SJSA1 (cell line): ENCODE data around the gene NUTF2. TPM values are rescaled to one million over a fixed set of nuclear protein-coding genes. Genes with fewer than 3 reads are reported as not detected.
A peak's percentile ranks its signal among the peaks of the same experiment; 100 is the strongest.

Source experiments
- DNase-seq, 2 experiments: peaks; one replicate each; pipeline ENCODE4 v3.0.0-alpha.2; 2015 to 2020; ENCODE audit warnings: low spot score in 2 of 2, low read depth in 1 of 2
- H3K27ac ChIP-seq: fragments of 250-450 bp; sonication (Bioruptor Pico); 2 replicates; pipeline ENCODE4 v1.5.1; 2020; ENCODE audit warnings: mild to moderate bottlenecking, moderate library complexity
- H3K27me3 ChIP-seq: fragments of 250-450 bp; sonication (Bioruptor Pico); replicated peaks from 2 replicates; pipeline ENCODE4 v1.5.1; 2020; ENCODE audit warnings: mild to moderate bottlenecking, moderate library complexity
- H3K36me3 ChIP-seq: fragments of 250-450 bp; sonication (Bioruptor Pico); 2 replicates; pipeline ENCODE4 v1.5.1; 2020; ENCODE audit warnings: mild to moderate bottlenecking
- H3K4me1 ChIP-seq: fragments of 250-450 bp; sonication (Bioruptor Pico); replicated peaks from 2 replicates; pipeline ENCODE4 v1.6.1; 2021; ENCODE audit warnings: mild to moderate bottlenecking
- H3K4me3 ChIP-seq: fragments of 250-450 bp; sonication (Bioruptor Pico); 2 replicates; pipeline ENCODE4 v1.5.1; 2020; ENCODE audit warnings: mild to moderate bottlenecking
- H3K9me3 ChIP-seq: fragments of 250-450 bp; sonication (Bioruptor Pico); replicated peaks from 2 replicates; pipeline ENCODE4 v1.5.1; 2020; ENCODE audit warnings: mild to moderate bottlenecking
- total RNA-seq: library from RNA; depleted of rRNA; stranded (reverse); fragments of >200 nt; shearing (Covaris generic); gene quantifications from 2 replicates; pipeline ENCODE4 v1.2.3, GENCODE V29; 2014

The NUTF2 gene
- total RNA-seq, 1 experiment from 2014 or later = 101 TPM

- Histone ChIP-seq H3K27me3 (no peaks in the 10 kb centered on the region), H3K36me3 (peaks cover 91% of the 10 kb centered on the region), H3K27ac (no peak overlapping the region), H3K4me3 (no peak overlapping the region), H3K9me3 (no peaks in the 10 kb centered on the region), H3K4me1 (peaks cover 8% of the 10 kb centered on the region)
- DNase-seq = no peak
Observed at GRCh38 chr16:67878846-67879245, 32.1 kb downstream of the NUTF2 start.

DNA sequence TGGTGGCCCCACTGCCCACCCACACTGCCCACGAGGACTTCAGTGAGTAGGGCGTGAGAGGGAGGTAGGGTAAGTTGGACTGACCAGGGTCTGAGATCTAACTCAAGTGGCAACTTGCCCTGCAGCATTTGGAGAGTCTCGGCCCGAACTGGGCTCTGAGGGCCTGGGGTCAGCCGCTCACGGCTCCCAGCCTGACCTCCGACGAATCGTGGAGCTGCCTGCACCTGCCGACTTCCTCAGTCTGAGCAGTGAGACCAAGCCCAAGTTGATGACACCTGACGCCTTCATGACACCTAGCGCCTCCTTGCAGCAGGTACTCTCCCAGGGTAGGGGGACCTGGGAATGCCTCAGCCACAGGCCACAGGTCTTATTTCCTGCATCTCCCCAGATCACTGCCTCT is 32.7 kb downstream of the NUTF2 start:
- Histone ChIP-seq H3K4me1 (peaks cover 2% of the 10 kb centered on the region), H3K36me3 (peaks cover 97% of the 10 kb centered on the region), H3K27ac (no peak overlapping the region), H3K9me3 (no peaks in the 10 kb centered on the region), H3K27me3 (no peaks in the 10 kb centered on the region), H3K4me3 (no peak overlapping the region)
- DNase-seq = no peak

- DNase-seq = no peak
- no peaks in the 10 kb centered on the region for H3K9me3 ChIP-seq
- no peaks in the 10 kb centered on the region for H3K27me3 ChIP-seq
- peaks cover 100% of the 10 kb centered on the region for H3K36me3 ChIP-seq
- no peak overlapping the region for H3K27ac ChIP-seq
- H3K4me1 ChIP-seq = no peaks in the 10 kb centered on the region
- no peak overlapping the region for H3K4me3 ChIP-seq
Observed at GRCh38 chr16:67879936-67880335, 33.2 kb downstream of the NUTF2 start.

GRCh38 chr16:67880584-67880983 is 33.9 kb downstream of the NUTF2 start:
- Histone ChIP-seq H3K27me3 (no peaks in the 10 kb centered on the region), H3K36me3 (peaks cover 99% of the 10 kb centered on the region), H3K4me3 (no peak overlapping the region), H3K4me1 (no peaks in the 10 kb centered on the region), H3K27ac (no peak overlapping the region), H3K9me3 (no peaks in the 10 kb centered on the region)
- DNase-seq = no peak

- Histone ChIP-seq H3K4me3 (no peak overlapping the region), H3K27ac (no peak overlapping the region), H3K27me3 (no peaks in the 10 kb centered on the region), H3K9me3 (no peaks in the 10 kb centered on the region), H3K4me1 (no peaks in the 10 kb centered on the region), H3K36me3 (peaks cover 94% of the 10 kb centered on the region)
- no peak for DNase-seq
Observed at GRCh38 chr16:67881621-67882161, 35.0 kb downstream of the NUTF2 start.

DNA sequence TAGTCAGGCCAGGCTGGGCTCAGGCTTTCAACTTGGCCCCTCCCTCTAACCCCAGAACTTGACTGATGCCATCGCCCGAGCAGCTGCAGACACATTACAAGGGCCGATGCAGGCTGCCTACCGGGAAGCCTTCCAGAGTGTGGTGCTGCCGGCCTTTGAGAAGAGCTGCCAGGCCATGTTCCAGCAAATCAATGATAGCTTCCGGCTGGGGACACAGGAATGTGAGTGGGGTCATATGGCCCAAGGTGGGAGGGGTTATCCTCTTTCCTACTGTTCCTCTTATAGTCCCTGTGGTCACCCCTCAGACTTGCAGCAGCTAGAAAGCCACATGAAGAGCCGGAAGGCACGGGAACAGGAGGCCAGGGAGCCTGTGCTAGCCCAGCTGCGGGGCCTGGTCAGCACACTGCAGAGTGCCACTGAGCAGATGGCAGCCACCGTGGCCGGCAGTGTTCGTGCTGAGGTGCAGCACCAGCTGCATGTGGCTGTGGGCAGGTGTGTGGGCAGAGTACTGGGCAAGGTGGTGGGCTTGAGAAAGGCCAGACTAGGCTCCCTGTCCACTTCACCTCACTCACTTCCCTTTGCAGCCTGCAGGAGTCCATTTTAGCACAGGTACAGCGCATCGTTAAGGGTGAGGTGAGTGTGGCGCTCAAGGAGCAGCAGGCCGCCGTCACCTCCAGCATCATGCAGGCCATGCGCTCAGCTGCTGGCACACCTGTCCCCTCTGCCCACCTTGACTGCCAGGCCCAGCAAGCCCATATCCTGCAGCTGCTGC is 35.8 kb downstream of the NUTF2 start:
- no peaks in the 10 kb centered on the region for H3K4me1 ChIP-seq
- no peak for DNase-seq
- no peaks in the 10 kb centered on the region for H3K27me3 ChIP-seq
- no peak overlapping the region for H3K27ac ChIP-seq
- H3K9me3 ChIP-seq = no peaks in the 10 kb centered on the region
- H3K36me3 ChIP-seq = peaks cover 86% of the 10 kb centered on the region
- no peak overlapping the region for H3K4me3 ChIP-seq

DNA sequence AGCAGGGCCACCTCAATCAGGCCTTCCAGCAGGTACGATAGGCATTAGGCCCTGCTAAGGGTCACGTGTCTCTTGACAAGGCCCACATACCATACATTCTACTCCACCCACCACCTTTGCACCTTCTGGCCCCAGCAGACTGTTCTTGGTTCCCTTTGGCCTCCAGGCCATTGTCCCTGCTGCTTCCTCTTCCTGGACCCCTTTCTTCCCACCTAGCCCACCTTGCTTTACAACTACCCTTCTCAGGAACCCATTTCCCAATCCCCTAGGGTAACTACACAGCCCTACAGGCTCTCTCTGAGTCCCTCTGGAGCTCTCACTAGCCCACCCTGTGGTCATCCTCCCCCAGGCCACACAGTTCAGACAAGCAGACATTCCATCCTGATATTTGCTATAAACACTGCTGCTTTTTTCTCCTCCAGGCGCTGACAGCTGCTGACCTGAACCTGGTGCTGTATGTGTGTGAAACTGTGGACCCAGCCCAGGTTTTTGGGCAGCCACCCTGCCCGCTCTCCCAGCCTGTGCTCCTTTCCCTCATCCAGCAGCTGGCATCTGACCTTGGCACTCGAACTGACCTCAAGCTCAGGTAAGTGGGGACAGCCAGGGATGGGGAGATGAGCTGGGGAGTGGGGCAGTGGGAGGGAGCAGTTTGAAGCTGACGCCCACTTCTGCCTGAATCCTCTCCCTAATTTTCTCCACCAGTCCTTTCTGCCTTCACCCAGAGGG is 36.6 kb downstream of the NUTF2 start:
- no peak overlapping the region for H3K27ac ChIP-seq
- no peak overlapping the region for H3K4me3 ChIP-seq
- no peaks in the 10 kb centered on the region for H3K27me3 ChIP-seq
- no peaks in the 10 kb centered on the region for H3K9me3 ChIP-seq
- peaks cover 78% of the 10 kb centered on the region for H3K36me3 ChIP-seq
- H3K4me1 ChIP-seq = no peaks in the 10 kb centered on the region
- DNase-seq = no peak

DNA sequence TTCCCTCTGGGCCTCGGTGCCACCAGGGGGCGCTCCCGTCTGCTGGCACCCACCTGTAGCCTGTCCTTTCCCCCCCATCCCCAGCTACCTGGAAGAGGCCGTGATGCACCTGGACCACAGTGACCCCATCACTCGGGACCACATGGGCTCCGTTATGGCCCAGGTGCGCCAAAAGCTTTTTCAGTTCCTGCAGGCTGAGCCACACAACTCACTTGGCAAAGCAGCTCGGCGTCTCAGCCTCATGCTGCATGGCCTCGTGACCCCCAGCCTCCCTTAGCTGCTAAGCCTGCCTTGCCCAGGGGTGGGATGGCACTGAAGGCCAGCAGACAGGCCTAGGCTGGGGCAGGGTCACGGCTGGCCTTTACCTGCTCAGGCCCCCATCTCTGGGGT is 37.1 kb downstream of the NUTF2 start:
- Histone ChIP-seq H3K27me3 (no peaks in the 10 kb centered on the region), H3K4me3 (no peak overlapping the region), H3K4me1 (no peaks in the 10 kb centered on the region), H3K36me3 (peaks cover 73% of the 10 kb centered on the region), H3K9me3 (no peaks in the 10 kb centered on the region), H3K27ac (no peak overlapping the region)
- peak; percentile 37 to 63 for DNase-seq

- Histone ChIP-seq H3K9me3 (no peaks in the 10 kb centered on the region), H3K4me3 (no peak within 1 kb of the TSS), H3K27me3 (no peaks in the 10 kb centered on the region), H3K27ac (no peak within 1 kb of the TSS), H3K36me3 (peaks cover 64% of the 10 kb centered on the region), H3K4me1 (no peaks in the 10 kb centered on the region)
- no peak for DNase-seq
Observed at GRCh38 chr16:67884684-67885083, 38.0 kb downstream of the NUTF2 start, which contains the start of gene NRN1L. Gene NRN1L, plus strand, starts transcription at chr16:67884885. Its CDS starts 19 bp downstream, at chr16:67884904.

GRCh38 chr16:67885545-67885944 is 38.8 kb downstream of the NUTF2 start:
- Histone ChIP-seq H3K36me3 (peaks cover 56% of the 10 kb centered on the region), H3K27ac (no peak overlapping the region), H3K4me3 (no peak overlapping the region), H3K4me1 (no peaks in the 10 kb centered on the region), H3K27me3 (no peaks in the 10 kb centered on the region), H3K9me3 (no peaks in the 10 kb centered on the region)
- DNase-seq = no peak

- H3K36me3 ChIP-seq = peaks cover 52% of the 10 kb centered on the region
- no peaks in the 10 kb centered on the region for H3K4me1 ChIP-seq
- H3K9me3 ChIP-seq = no peaks in the 10 kb centered on the region
- no peak for DNase-seq
- no peaks in the 10 kb centered on the region for H3K27me3 ChIP-seq
- H3K27ac ChIP-seq = no peak overlapping the region
- H3K4me3 ChIP-seq = no peak overlapping the region
Observed at GRCh38 chr16:67885976-67886375, 39.2 kb downstream of the NUTF2 start.

- peaks cover 47% of the 10 kb centered on the region for H3K36me3 ChIP-seq
- H3K4me3 ChIP-seq = no peak overlapping the region
- H3K9me3 ChIP-seq = no peaks in the 10 kb centered on the region
- no peaks in the 10 kb centered on the region for H3K4me1 ChIP-seq
- no peaks in the 10 kb centered on the region for H3K27me3 ChIP-seq
- no peak overlapping the region for H3K27ac ChIP-seq
- DNase-seq = no peak
Observed at GRCh38 chr16:67886387-67886786, 39.7 kb downstream of the NUTF2 start.

GRCh38 chr16:67888331-67888730 is 41.6 kb downstream of the NUTF2 start:
- Histone ChIP-seq H3K4me1 (peaks cover 7% of the 10 kb centered on the region), H3K9me3 (peaks cover 2% of the 10 kb centered on the region; the same call in 1 of the 2 replicates), H3K36me3 (peaks cover 31% of the 10 kb centered on the region), H3K27me3 (no peaks in the 10 kb centered on the region), H3K4me3 (no peak overlapping the region), H3K27ac (no peak overlapping the region)
- DNase-seq = no peak

DNA sequence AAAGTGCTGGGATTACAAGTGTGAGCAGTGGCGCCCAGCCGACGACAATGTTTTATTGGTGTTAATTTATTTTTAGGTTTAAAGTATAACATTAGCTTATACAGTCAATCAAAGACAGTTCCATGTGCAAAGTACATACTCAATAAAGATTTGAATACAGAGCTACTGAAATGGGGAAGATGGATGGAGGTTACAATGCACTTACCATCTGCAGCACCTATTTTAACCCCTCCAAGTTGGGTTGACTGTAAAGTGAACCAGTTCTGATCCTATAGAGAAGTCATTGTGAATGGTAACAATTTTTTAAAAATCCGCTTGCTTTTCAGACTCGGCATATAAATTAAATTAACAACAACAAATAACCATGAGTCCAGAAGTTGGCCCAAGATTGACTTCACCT is 45.6 kb downstream of the NUTF2 start:
- Histone ChIP-seq H3K4me3 (peak overlapping the region; percentile 100), H3K4me1 (peaks cover 18% of the 10 kb centered on the region), H3K36me3 (peaks cover 15% of the 10 kb centered on the region), H3K27me3 (no peaks in the 10 kb centered on the region), H3K9me3 (peaks cover 5% of the 10 kb centered on the region; the same call in 1 of the 2 replicates), H3K27ac (peak overlapping the region; percentile 10; the same call in 1 of the 2 replicates)
- no peak for DNase-seq
